ENCODE data around the gene CPA5. TPM values are rescaled to one million over a fixed set of nuclear protein-coding genes. Genes with fewer than 3 reads are reported as not detected.
A peak's percentile ranks its signal among the peaks of the same experiment; 100 is the strongest.

Gene CPA5
- total and polyA plus RNA-seq, 8 donors, result 0.09 to 0.35 (median 0.20) TPM; not detected in 4

- Histone ChIP-seq H3K27ac (peak overlapping the region in 1 of 4 donors; percentile 3), H3K4me1 (peaks cover 14 to 24% (median 21%) of the 10 kb centered on the region in 3 donors), H3K4me3 (no peak overlapping the region), H3K36me3 (no peaks in the 10 kb centered on the region), H3K9me3 (no peaks in the 10 kb centered on the region), H3K27me3 (no peaks in the 10 kb centered on the region)
- intact Hi-C loops (cut with DNase I), result loop anchor here in 1 of 3 donors (10.0 kb wide), 1 partner anchor 68 kb away; the partner anchor contains the start of gene CPA4
- no peak for FAIRE-seq
- DNase-seq, result peak in 1 of 6 donors; percentile 71
- 77 to 84% methylated on average over 8 of the region's 8 CpGs for WGBS, 2 donors
- peak; percentile 47 to 84 (median 66) for ATAC-seq
- no peak for TF ChIP-seq CTCF (IDR thresholded peaks at IDR 0.05)
These were observed 18.6 kb downstream of the CPA5 start for GRCh38 chr7:130363026-130363847.

- Histone ChIP-seq H3K36me3 (no peaks in the 10 kb centered on the region), H3K9me3 (no peaks in the 10 kb centered on the region), H3K4me1 (peaks cover 19 to 32% (median 26%) of the 10 kb centered on the region in 3 donors), H3K27ac (peak overlapping the region in 2 of 4 donors; percentile 35 to 65), H3K27me3 (no peaks in the 10 kb centered on the region), H3K4me3 (no peak overlapping the region)
- FAIRE-seq (no peak), ATAC-seq (peak; percentile 4 to 36 (median 24)), DNase-seq (peak in 1 of 6 donors; percentile 48)
- no peak for TF ChIP-seq CTCF (IDR thresholded peaks at IDR 0.05)
- intact Hi-C loops (cut with DNase I), result loop anchor here in 1 of 3 donors (10.0 kb wide), 1 partner anchor 70 kb away; the partner anchor contains the start of gene CPA4
- WGBS, 2 donors, result 54 to 57% methylated on average over 4 of the region's 4 CpGs
These were observed 19.8 kb downstream of the CPA5 start for GRCh38 chr7:130364451-130364850.

GRCh38 chr7:130365088-130365487 lies 20.5 kb downstream of the CPA5 start:
- H3K27ac ChIP-seq, result peak overlapping the region in 3 of 4 donors; percentile 28 to 65 (median 35)
- H3K27me3 ChIP-seq, result no peaks in the 10 kb centered on the region
- ATAC-seq, result peak in 1 of 4 donors; percentile 1
- peak in 1 of 6 donors; percentile 13 for DNase-seq
- H3K4me3 ChIP-seq, result no peak overlapping the region
- no peak for FAIRE-seq
- no peak for TF ChIP-seq CTCF (IDR thresholded peaks at IDR 0.05)
- WGBS, 2 donors, result 81 to 90% methylated on average over 2 of the region's 2 CpGs
- H3K4me1 ChIP-seq, result peaks cover 20 to 39% (median 32%) of the 10 kb centered on the region in 3 donors
- H3K36me3 ChIP-seq, result no peaks in the 10 kb centered on the region
- no peaks in the 10 kb centered on the region for H3K9me3 ChIP-seq
- intact Hi-C loops (cut with DNase I), result loop anchor here in 2 of 3 donors (5.0 to 10.0 kb wide), 2 partner anchors 68 to 70 kb away; partner anchors contain the start of gene CPA4 (in 1 of the 2)

- DNase-seq (peak in 3 of 6 donors; percentile 57 to 72 (median 66)), ATAC-seq (peak; percentile 52 to 76 (median 70)), FAIRE-seq (no peak)
- Histone ChIP-seq H3K4me3 (no peak overlapping the region), H3K27me3 (no peaks in the 10 kb centered on the region), H3K36me3 (no peaks in the 10 kb centered on the region), H3K27ac (peak overlapping the region in 3 of 4 donors; percentile 28 to 65 (median 35)), H3K4me1 (peaks cover 25 to 45% (median 39%) of the 10 kb centered on the region in 3 donors), H3K9me3 (no peaks in the 10 kb centered on the region)
- no peak for TF ChIP-seq CTCF (IDR thresholded peaks at IDR 0.05)
- 54 to 59% methylated on average over 15 of the region's 15 CpGs for WGBS, 2 donors
- intact Hi-C loops (cut with DNase I), result loop anchor here in 2 of 3 donors (5.0 to 10.0 kb wide), 2 partner anchors 68 to 71 kb away; partner anchors contain the start of gene CPA4 (in 1 of the 2)
These were observed 21.2 kb downstream of the CPA5 start for GRCh38 chr7:130365511-130366441.

Measured in pancreas (tissue), 10 donors.